ENCODE data around the gene SLC9A8. TPM values are rescaled to one million over a fixed set of nuclear protein-coding genes. Genes with fewer than 3 reads are reported as not detected.

Gene SLC9A8
- total and polyA plus RNA-seq, 9 of the 15 experiments (the other 6 are each of a cell fraction or from before 2014, with no cell fraction given), result 0.56 to 9.7 (median 5.0) TPM

DNA sequence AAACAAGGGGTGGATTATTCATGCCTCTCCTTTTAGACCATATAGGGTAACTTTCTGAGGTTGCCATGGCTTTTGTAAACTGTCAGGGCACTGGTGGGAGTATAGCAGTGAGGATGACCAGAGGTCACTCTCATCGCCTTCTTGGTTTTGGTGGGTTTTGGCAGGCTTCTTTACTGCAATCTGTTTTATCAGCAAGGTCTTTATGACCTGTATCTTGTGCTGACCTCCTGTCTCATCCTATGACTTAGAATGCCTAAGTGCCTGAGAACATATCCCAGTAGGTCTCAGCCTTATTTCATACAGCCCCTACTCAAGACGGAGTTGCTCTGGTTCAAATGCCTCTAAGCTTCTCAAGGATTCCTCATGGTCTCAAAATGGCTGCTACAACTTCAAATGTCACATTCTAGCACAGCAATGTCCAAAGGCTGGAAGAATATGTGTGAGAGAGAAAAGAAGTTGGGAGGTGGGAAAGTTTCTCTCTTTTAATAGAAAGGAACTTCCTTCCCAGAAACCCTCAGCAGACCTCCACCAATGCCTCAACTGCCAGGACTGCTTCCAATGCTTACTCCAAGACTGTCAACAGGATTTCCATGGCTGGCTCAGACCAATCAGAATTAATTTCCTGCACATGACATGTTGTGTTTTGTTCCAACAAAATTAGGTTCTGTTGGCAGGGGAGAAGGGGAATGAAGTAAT, 46.6 kb upstream of the SLC9A8 start (continued):
- TF ChIP-seq ZNF146 (CRISPR knock-in tag; IDR thresholded peaks at IDR 0.05; ENCODE audit: unreplicated experiment), result no peak
- peak; percentile 61 for TF ChIP-seq CBFA2T3 (IDR thresholded peaks at IDR 0.05)
- peak; percentile 20; the same call in 1 of the 2 replicates for TF ChIP-seq ZNF584 (CRISPR knock-in tag; IDR thresholded peaks at IDR 0.05; ENCODE audit: low read depth)
- peak; percentile 88 for TF ChIP-seq ZNF592 (IDR thresholded peaks at IDR 0.05)
- TF ChIP-seq ZNF431 (CRISPR knock-in tag; IDR thresholded peaks at IDR 0.05), result no peak
- TF ChIP-seq PML (IDR thresholded peaks at IDR 0.05; ENCODE audit: low read length), result no peak
- no peak for TF ChIP-seq ZNF76 (CRISPR knock-in tag; IDR thresholded peaks at IDR 0.05; ENCODE audit: borderline replicate concordance)
- peak; percentile 64 to 86; a peak in 3 of 4 replicates for TF ChIP-seq KDM1A (IDR thresholded peaks at IDR 0.05)
- no peak for TF ChIP-seq MBD2 (IDR thresholded peaks at IDR 0.05; ENCODE audit: borderline replicate concordance, low read depth)
- TF ChIP-seq MYC (IDR thresholded peaks at IDR 0.05; ENCODE audit: low read depth, low read length), result no peak
- no peak for TF ChIP-seq MYC (CRISPR knock-in tag; IDR thresholded peaks at IDR 0.05; ENCODE audit: borderline replicate concordance, low read depth)
- peak in 1 of 3 experiments; percentile 67 for TF ChIP-seq YY1 (IDR thresholded peaks at IDR 0.05; ENCODE audit: borderline replicate concordance in 1 of 3, control insufficient read depth in 1 of 3, extremely low read depth in 1 of 3, insufficient read depth in 3 of 3, insufficient read length in 1 of 3, insufficient replicate concordance in 2 of 3, low read depth in 1 of 3, low read length in 2 of 3)
- TF ChIP-seq, protein P1, sequence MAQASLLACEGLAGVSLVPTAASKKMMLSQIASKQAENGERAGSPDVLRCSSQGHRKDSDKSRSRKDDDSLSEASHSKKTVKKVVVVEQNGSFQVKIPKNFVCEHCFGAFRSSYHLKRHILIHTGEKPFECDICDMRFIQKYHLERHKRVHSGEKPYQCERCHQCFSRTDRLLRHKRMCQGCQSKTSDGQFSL (CRISPR knock-in tag; IDR thresholded peaks at IDR 0.05), result no peak
- TF ChIP-seq, protein P1 (tag; IDR thresholded peaks at IDR 0.05), result peak in 1 of 2 experiments; percentile 66; a peak in 1 of 4 replicates

Data from K562 (cell line).